ENCODE results near the gene TLE2.

DNA sequence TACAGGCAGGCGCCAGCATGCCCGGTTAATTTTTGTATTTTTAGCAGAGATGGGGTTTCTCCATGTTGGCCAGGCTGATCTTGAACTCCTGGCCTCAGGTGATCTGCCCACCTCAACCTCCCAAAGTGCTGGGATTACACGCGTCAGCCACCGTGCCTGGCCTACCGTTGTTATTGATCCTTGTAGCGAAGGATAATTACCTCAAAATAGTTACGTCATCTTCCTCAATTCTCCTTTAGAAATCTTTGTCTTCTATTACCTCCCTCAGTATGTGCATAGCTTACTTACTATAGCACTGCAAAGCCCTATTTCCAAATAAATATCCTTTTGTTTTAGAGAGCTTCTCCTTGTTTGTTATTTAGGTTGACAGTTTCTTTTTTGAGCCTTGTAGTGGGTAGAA lies 61.1 kb downstream of the TLE2 start:
- TF ChIP-seq CTCF (IDR thresholded peaks at IDR 0.05; ENCODE audit: low read length): no peak
- no peak for TF ChIP-seq EZH2 (optimal IDR thresholded peaks at IDR 0.05; ENCODE audit: low read depth, low read length)
- no peak for TF ChIP-seq EZH2phosphoT487 (IDR thresholded peaks at IDR 0.05; ENCODE audit: low read length)
